Ovary (tissue), 3 donors: Measurements from ENCODE around the gene CAV1.

Source experiments
- CTCF ChIP-seq, 3 donors: fragments of 450-650 bp in 2 of 3; fragments of 200-600 bp in 1 of 3; IDR thresholded peaks; one replicate each; pipeline versions ENCODE4 v1.5.1 to v1.8.0; 2016 to 2022; ENCODE audit warnings: antibody characterized with exemption in 3 of 3, mild to moderate bottlenecking in 1 of 3
- EP300 ChIP-seq: sonication (generic); formaldehyde crosslinking; IDR thresholded peaks from one replicate; pipeline ENCODE4 v1.6.1; 2017; ENCODE audit warnings: antibody characterized with exemption
- POLR2A ChIP-seq: fragments of 450-650 bp; IDR thresholded peaks from one replicate; pipeline ENCODE4 v1.6.1; 2017; ENCODE audit warnings: antibody characterized with exemption, mild to moderate bottlenecking, moderate library complexity
- donor health status: DM: no; HTN: no; CAD: no.

- TF ChIP-seq CTCF (IDR thresholded peaks at IDR 0.05), result no peak
- no peak for TF ChIP-seq POLR2A
- no peak for TF ChIP-seq EP300
Measured at GRCh38 chr7:116571552-116571951, 46.7 kb downstream of the CAV1 start.
